Vagina (tissue), 2 donors: Measurements from ENCODE around the gene PARD3. TPM values are rescaled to one million over a fixed set of nuclear protein-coding genes. Genes with fewer than 3 reads are reported as not detected.

Experiments used
- DNase-seq, 2 donors: peaks; one replicate each; pipeline ENCODE4 v3.0.0-alpha.2; 2017; ENCODE audit errors: extremely low spot score in 2 of 2
- H3K27ac ChIP-seq: fragments of 200-600 bp; sonication (generic); one replicate; pipeline ENCODE4 v1.5.1; 2019
- H3K27me3 ChIP-seq: fragments of 200-600 bp; sonication (generic); one replicate; pipeline ENCODE4 v1.5.1; 2019
- H3K36me3 ChIP-seq, 2 donors: fragments of 200-600 bp; sonication (generic); one replicate each; pipeline ENCODE4 v1.5.1; 2017 to 2019
- H3K4me1 ChIP-seq: fragments of 200-600 bp; sonication (generic); one replicate; pipeline ENCODE4 v1.5.1; 2019
- H3K4me3 ChIP-seq, 2 donors: fragments of 200-600 bp; sonication (generic); 1 replicate in 1 of 2; 2 replicates in 1 of 2; pipeline ENCODE4 v1.5.1; 2016 to 2019
- H3K9me3 ChIP-seq: fragments of 200-600 bp; sonication (generic); one replicate; pipeline ENCODE4 v1.5.1; 2019
- CTCF ChIP-seq, 3 experiments: fragments of 450-650 bp in 2 of 3; fragments of 200-600 bp in 1 of 3; sonication (generic) in 1 of 3; IDR thresholded peaks; one replicate each; pipeline ENCODE4 v1.5.1; 2017 to 2019; ENCODE audit warnings: antibody characterized with exemption in 3 of 3, mild to moderate bottlenecking in 2 of 3, moderate library complexity in 2 of 3
- POLR2A ChIP-seq, 2 donors: fragments of 450-650 bp; IDR thresholded peaks; one replicate each; pipeline ENCODE4 v1.6.1; 2017; ENCODE audit warnings: antibody characterized with exemption in 2 of 2, mild to moderate bottlenecking in 2 of 2, moderate library complexity in 2 of 2
- POLR2AphosphoS5 ChIP-seq, 2 donors: sonication (generic); formaldehyde crosslinking; IDR thresholded peaks; one replicate each; pipeline ENCODE4 v1.9.0; 2017; ENCODE audit warnings: antibody characterized with exemption in 2 of 2, mild to moderate bottlenecking in 2 of 2, low read depth in 1 of 2; ENCODE audit not compliant: insufficient read depth in 1 of 2
- intact Hi-C: fragments of 100-400 bp; cut with DNase I; formaldehyde crosslinking; loops from one replicate; pipeline ENCODE4 v1.15.1; 2023
- total RNA-seq: library from RNA; depleted of rRNA; stranded (reverse); fragments of >200 nt; gene quantifications from one replicate; pipeline ENCODE4 v1.2.3, GENCODE V29; 2016

Gene PARD3
- total RNA-seq, 1 donor from 2014 or later, result 95.5 TPM

- intact Hi-C loops, result no loop called here
- peaks cover 5% of the 10 kb centered on the region for H3K4me1 ChIP-seq
- no peaks in the 10 kb centered on the region for H3K9me3 ChIP-seq
- H3K27me3 ChIP-seq, result no peaks in the 10 kb centered on the region
- no peak for DNase-seq
- H3K36me3 ChIP-seq, result no peaks in the 10 kb centered on the region
- H3K27ac ChIP-seq, result no peak overlapping the region
- no peak for TF ChIP-seq CTCF (IDR thresholded peaks at IDR 0.05)
- TF ChIP-seq POLR2AphosphoS5 (IDR thresholded peaks at IDR 0.05; ENCODE audit: insufficient read depth in 1 of 2, low read depth in 1 of 2), result no peak
- TF ChIP-seq POLR2A (IDR thresholded peaks at IDR 0.05), result no peak
- H3K4me3 ChIP-seq, result no peak overlapping the region
These were observed 651.1 kb downstream of the PARD3 start for GRCh38 chr10:34164029-34164428.

GRCh38 chr10:34163075-34163905, 651.8 kb downstream of the PARD3 start:
- Histone ChIP-seq H3K27me3 (no peaks in the 10 kb centered on the region), H3K4me1 (no peaks in the 10 kb centered on the region), H3K27ac (no peak overlapping the region), H3K9me3 (no peaks in the 10 kb centered on the region), H3K36me3 (no peaks in the 10 kb centered on the region), H3K4me3 (no peak overlapping the region)
- intact Hi-C loops, result no loop called here
- DNase-seq, result no peak
- no peak for TF ChIP-seq CTCF (IDR thresholded peaks at IDR 0.05)

GRCh38 chr10:34161777-34162370, 653.2 kb downstream of the PARD3 start:
- H3K36me3 ChIP-seq, result no peaks in the 10 kb centered on the region
- no peak for DNase-seq
- no peaks in the 10 kb centered on the region for H3K27me3 ChIP-seq
- peaks cover 11% of the 10 kb centered on the region for H3K4me1 ChIP-seq
- TF ChIP-seq CTCF (IDR thresholded peaks at IDR 0.05) (no peak), POLR2A (IDR thresholded peaks at IDR 0.05) (no peak), POLR2AphosphoS5 (IDR thresholded peaks at IDR 0.05; ENCODE audit: insufficient read depth in 1 of 2, low read depth in 1 of 2) (no peak)
- no peak overlapping the region for H3K27ac ChIP-seq
- H3K9me3 ChIP-seq, result no peaks in the 10 kb centered on the region
- H3K4me3 ChIP-seq, result no peak overlapping the region
- intact Hi-C loops, result no loop called here

DNA sequence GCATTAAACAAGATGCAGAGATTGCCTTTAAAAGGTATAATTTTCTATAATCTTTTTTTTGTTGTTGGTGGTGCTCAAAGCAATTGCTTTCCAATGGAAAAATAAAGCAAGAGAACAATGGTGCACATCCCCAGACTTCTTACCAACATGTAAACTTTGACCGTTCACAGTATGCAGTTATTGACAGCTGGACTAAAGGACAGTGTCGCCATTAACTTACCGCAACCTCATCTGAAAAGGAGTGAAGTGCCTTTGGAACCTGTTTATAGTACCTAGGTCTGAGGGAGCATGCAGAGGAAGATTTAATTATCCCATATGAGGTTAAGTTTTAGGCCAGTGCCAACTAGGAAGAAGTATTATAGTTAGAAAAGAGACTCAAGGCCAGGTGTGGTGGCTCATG, 654.5 kb downstream of the PARD3 start:
- no peak for DNase-seq
- Histone ChIP-seq H3K27me3 (no peaks in the 10 kb centered on the region), H3K4me1 (peaks cover 11% of the 10 kb centered on the region), H3K36me3 (no peaks in the 10 kb centered on the region), H3K9me3 (no peaks in the 10 kb centered on the region), H3K4me3 (no peak overlapping the region), H3K27ac (no peak overlapping the region)
- TF ChIP-seq CTCF (IDR thresholded peaks at IDR 0.05), result no peak
- no peak for TF ChIP-seq POLR2A (IDR thresholded peaks at IDR 0.05)
- no peak for TF ChIP-seq POLR2AphosphoS5 (IDR thresholded peaks at IDR 0.05; ENCODE audit: insufficient read depth in 1 of 2, low read depth in 1 of 2)
- intact Hi-C loops, result no loop called here

GRCh38 chr10:34157501-34157900, 657.6 kb downstream of the PARD3 start:
- Histone ChIP-seq H3K9me3 (no peaks in the 10 kb centered on the region), H3K36me3 (no peaks in the 10 kb centered on the region), H3K4me3 (no peak overlapping the region), H3K4me1 (peaks cover 11% of the 10 kb centered on the region), H3K27me3 (no peaks in the 10 kb centered on the region), H3K27ac (no peak overlapping the region)
- DNase-seq, result no peak
- no peak for TF ChIP-seq CTCF (IDR thresholded peaks at IDR 0.05)
- no peak for TF ChIP-seq POLR2AphosphoS5 (IDR thresholded peaks at IDR 0.05; ENCODE audit: insufficient read depth in 1 of 2, low read depth in 1 of 2)
- no peak for TF ChIP-seq POLR2A (IDR thresholded peaks at IDR 0.05)
- intact Hi-C loops, result no loop called here
